ENCODE results near the gene SDC1. TPM values are rescaled to one million over a fixed set of nuclear protein-coding genes. Genes with fewer than 3 reads are reported as not detected.

The SDC1 gene
- total and polyA plus RNA-seq, 5 donors from 2014 or later = not detected

- H3K27me3 Mint-ChIP-seq = peaks cover 4% of the 10 kb centered on the region
- Histone ChIP-seq H3K27ac (ENCODE audit: insufficient read depth, low read length, poor library complexity, severe bottlenecking) (no peak overlapping the region), H3K27me3 (ENCODE audit: control insufficient read depth, insufficient read depth, low read length) (no peaks in the 10 kb centered on the region), H3K4me1 (ENCODE audit: control insufficient read depth, insufficient read depth, low read length, poor library complexity, severe bottlenecking) (no peaks in the 10 kb centered on the region), H3K36me3 (ENCODE audit: control insufficient read depth, insufficient read depth, low read length) (no peaks in the 10 kb centered on the region), H3K9me3 (ENCODE audit: control insufficient read depth in 2 of 2, low read length in 2 of 2) (no peaks in the 10 kb centered on the region), H3K4me3 (ENCODE audit: low read depth, low read length) (no peak overlapping the region)
- ATAC-seq (ENCODE audit: low read depth in 2 of 2) = no peak
- no peak for DNase-seq
- H3K4me1 Mint-ChIP-seq = no peaks in the 10 kb centered on the region
- no peak overlapping the region for H3K4me3 Mint-ChIP-seq
- no peak overlapping the region for H3K27ac Mint-ChIP-seq
- no peaks in the 10 kb centered on the region for H3K36me3 Mint-ChIP-seq
- H3K9me3 Mint-ChIP-seq = no peaks in the 10 kb centered on the region
These were observed 48.2 kb downstream of the SDC1 start for GRCh38 chr2:20176760-20177159.

- Mint-ChIP-seq H3K4me3 (no peak overlapping the region), H3K36me3 (no peaks in the 10 kb centered on the region), H3K27ac (no peak overlapping the region), H3K4me1 (no peaks in the 10 kb centered on the region), H3K27me3 (peaks cover 4% of the 10 kb centered on the region), H3K9me3 (no peaks in the 10 kb centered on the region)
- Histone ChIP-seq H3K27me3 (ENCODE audit: control insufficient read depth, insufficient read depth, low read length) (no peaks in the 10 kb centered on the region), H3K36me3 (ENCODE audit: control insufficient read depth, insufficient read depth, low read length) (no peaks in the 10 kb centered on the region), H3K27ac (ENCODE audit: insufficient read depth, low read length, poor library complexity, severe bottlenecking) (no peak overlapping the region), H3K4me1 (ENCODE audit: control insufficient read depth, insufficient read depth, low read length, poor library complexity, severe bottlenecking) (no peaks in the 10 kb centered on the region), H3K9me3 (ENCODE audit: control insufficient read depth in 2 of 2, low read length in 2 of 2) (no peaks in the 10 kb centered on the region), H3K4me3 (ENCODE audit: low read depth, low read length) (no peak overlapping the region)
- no peak for DNase-seq
- no peak for ATAC-seq (ENCODE audit: low read depth in 2 of 2)
These were observed 49.0 kb downstream of the SDC1 start for GRCh38 chr2:20175931-20176330.

- H3K27ac Mint-ChIP-seq = no peak overlapping the region
- no peak overlapping the region for H3K4me3 ChIP-seq (ENCODE audit: low read depth, low read length)
- ATAC-seq (ENCODE audit: low read depth in 2 of 2) = no peak
- H3K4me1 Mint-ChIP-seq = no peaks in the 10 kb centered on the region
- H3K27ac ChIP-seq (ENCODE audit: insufficient read depth, low read length, poor library complexity, severe bottlenecking) = no peak overlapping the region
- H3K9me3 ChIP-seq (ENCODE audit: control insufficient read depth in 2 of 2, low read length in 2 of 2) = no peaks in the 10 kb centered on the region
- no peaks in the 10 kb centered on the region for H3K27me3 ChIP-seq (ENCODE audit: control insufficient read depth, insufficient read depth, low read length)
- no peaks in the 10 kb centered on the region for H3K9me3 Mint-ChIP-seq
- no peaks in the 10 kb centered on the region for H3K4me1 ChIP-seq (ENCODE audit: control insufficient read depth, insufficient read depth, low read length, poor library complexity, severe bottlenecking)
- H3K4me3 Mint-ChIP-seq = no peak overlapping the region
- no peak for DNase-seq
- H3K36me3 ChIP-seq (ENCODE audit: control insufficient read depth, insufficient read depth, low read length) = no peaks in the 10 kb centered on the region
- H3K36me3 Mint-ChIP-seq = no peaks in the 10 kb centered on the region
- peaks cover 4% of the 10 kb centered on the region for H3K27me3 Mint-ChIP-seq
These were observed 49.7 kb downstream of the SDC1 start for GRCh38 chr2:20175267-20175666.

- H3K27ac ChIP-seq (ENCODE audit: insufficient read depth, low read length, poor library complexity, severe bottlenecking) = no peak overlapping the region
- no peaks in the 10 kb centered on the region for H3K36me3 ChIP-seq (ENCODE audit: control insufficient read depth, insufficient read depth, low read length)
- no peaks in the 10 kb centered on the region for H3K27me3 ChIP-seq (ENCODE audit: control insufficient read depth, insufficient read depth, low read length)
- DNase-seq (no peak), ATAC-seq (ENCODE audit: low read depth in 2 of 2) (no peak)
- H3K4me1 ChIP-seq (ENCODE audit: control insufficient read depth, insufficient read depth, low read length, poor library complexity, severe bottlenecking) = no peaks in the 10 kb centered on the region
- no peaks in the 10 kb centered on the region for H3K9me3 ChIP-seq (ENCODE audit: control insufficient read depth in 2 of 2, low read length in 2 of 2)
- Mint-ChIP-seq H3K36me3 (no peaks in the 10 kb centered on the region), H3K4me1 (no peaks in the 10 kb centered on the region), H3K27me3 (peaks cover 4% of the 10 kb centered on the region), H3K27ac (no peak overlapping the region), H3K4me3 (no peak overlapping the region), H3K9me3 (no peaks in the 10 kb centered on the region)
- H3K4me3 ChIP-seq (ENCODE audit: low read depth, low read length) = no peak overlapping the region
These were observed 50.5 kb downstream of the SDC1 start for GRCh38 chr2:20174410-20174809.

- no peak overlapping the region for H3K27ac Mint-ChIP-seq
- DNase-seq = no peak
These were observed 51.2 kb downstream of the SDC1 start for GRCh38 chr2:20173496-20174402.

GRCh38 chr2:20173064-20173463, 51.9 kb downstream of the SDC1 start:
- peaks cover 4% of the 10 kb centered on the region for H3K27me3 Mint-ChIP-seq
- DNase-seq (no peak), ATAC-seq (ENCODE audit: low read depth in 2 of 2) (no peak)
- H3K4me3 Mint-ChIP-seq = no peak overlapping the region
- Histone ChIP-seq H3K4me1 (ENCODE audit: control insufficient read depth, insufficient read depth, low read length, poor library complexity, severe bottlenecking) (no peaks in the 10 kb centered on the region), H3K4me3 (ENCODE audit: low read depth, low read length) (no peak overlapping the region), H3K27me3 (ENCODE audit: control insufficient read depth, insufficient read depth, low read length) (no peaks in the 10 kb centered on the region), H3K36me3 (ENCODE audit: control insufficient read depth, insufficient read depth, low read length) (no peaks in the 10 kb centered on the region), H3K9me3 (ENCODE audit: control insufficient read depth in 2 of 2, low read length in 2 of 2) (no peaks in the 10 kb centered on the region), H3K27ac (ENCODE audit: insufficient read depth, low read length, poor library complexity, severe bottlenecking) (no peak overlapping the region)
- no peak overlapping the region for H3K27ac Mint-ChIP-seq
- no peaks in the 10 kb centered on the region for H3K9me3 Mint-ChIP-seq
- no peaks in the 10 kb centered on the region for H3K36me3 Mint-ChIP-seq
- no peaks in the 10 kb centered on the region for H3K4me1 Mint-ChIP-seq

More at GRCh38 chr2:20173496-20174402, 51.2 kb downstream of the SDC1 start:
- H3K27me3 ChIP-seq (ENCODE audit: control insufficient read depth, insufficient read depth, low read length) = no peaks in the 10 kb centered on the region
- no peaks in the 10 kb centered on the region for H3K4me1 Mint-ChIP-seq
- no peaks in the 10 kb centered on the region for H3K9me3 Mint-ChIP-seq
- H3K27me3 Mint-ChIP-seq = peaks cover 4% of the 10 kb centered on the region
- no peak overlapping the region for H3K4me3 ChIP-seq (ENCODE audit: low read depth, low read length)
- H3K9me3 ChIP-seq (ENCODE audit: control insufficient read depth in 2 of 2, low read length in 2 of 2) = no peaks in the 10 kb centered on the region
- no peaks in the 10 kb centered on the region for H3K36me3 ChIP-seq (ENCODE audit: control insufficient read depth, insufficient read depth, low read length)
- H3K4me1 ChIP-seq (ENCODE audit: control insufficient read depth, insufficient read depth, low read length, poor library complexity, severe bottlenecking) = no peaks in the 10 kb centered on the region
- no peak overlapping the region for H3K27ac ChIP-seq (ENCODE audit: insufficient read depth, low read length, poor library complexity, severe bottlenecking)
- ATAC-seq (ENCODE audit: low read depth in 2 of 2) = no peak
- no peak overlapping the region for H3K4me3 Mint-ChIP-seq
- no peaks in the 10 kb centered on the region for H3K36me3 Mint-ChIP-seq

GRCh38 chr2:20172273-20173055, 52.5 kb downstream of the SDC1 start:
- peaks cover 4% of the 10 kb centered on the region for H3K27me3 Mint-ChIP-seq
- no peaks in the 10 kb centered on the region for H3K36me3 ChIP-seq (ENCODE audit: control insufficient read depth, insufficient read depth, low read length)
- no peaks in the 10 kb centered on the region for H3K9me3 Mint-ChIP-seq
- ATAC-seq (ENCODE audit: low read depth in 2 of 2) (no peak), DNase-seq (no peak)
- H3K27ac Mint-ChIP-seq = no peak overlapping the region
- no peaks in the 10 kb centered on the region for H3K36me3 Mint-ChIP-seq
- no peaks in the 10 kb centered on the region for H3K9me3 ChIP-seq (ENCODE audit: control insufficient read depth in 2 of 2, low read length in 2 of 2)
- H3K4me3 ChIP-seq (ENCODE audit: low read depth, low read length) = no peak overlapping the region
- no peak overlapping the region for H3K27ac ChIP-seq (ENCODE audit: insufficient read depth, low read length, poor library complexity, severe bottlenecking)
- no peaks in the 10 kb centered on the region for H3K4me1 Mint-ChIP-seq
- no peaks in the 10 kb centered on the region for H3K27me3 ChIP-seq (ENCODE audit: control insufficient read depth, insufficient read depth, low read length)
- no peak overlapping the region for H3K4me3 Mint-ChIP-seq
- no peaks in the 10 kb centered on the region for H3K4me1 ChIP-seq (ENCODE audit: control insufficient read depth, insufficient read depth, low read length, poor library complexity, severe bottlenecking)
